IPS-NIHi7 (cell line): ENCODE measurements around the gene SLC41A3.
"Not testable (repeated sequence)": the region's sequence is repeated elsewhere in the genome, so short reads cannot be mapped to it uniquely, and the experiment has no call there.

Experiments used
- DNase-seq: peaks from one replicate; pipeline ENCODE4 v3.0.0; 2012; ENCODE audit warnings: mixed read lengths; ENCODE audit errors: extremely low spot score

The SLC41A3 gene

GRCh38 chr3:126106336-126107202 is 22.6 kb upstream of the SLC41A3 start:
- no peak for DNase-seq

GRCh38 chr3:126105691-126106187 is 21.8 kb upstream of the SLC41A3 start:
- DNase-seq = peak; percentile 4

GRCh38 chr3:126104742-126105605 is 21.1 kb upstream of the SLC41A3 start:
- DNase-seq = peak; percentile 5

- peak; percentile 5 for DNase-seq
These were observed 20.2 kb upstream of the SLC41A3 start for GRCh38 chr3:126104028-126104635.

GRCh38 chr3:126103121-126104027 is 19.4 kb upstream of the SLC41A3 start:
- DNase-seq = peak; percentile 67

DNA sequence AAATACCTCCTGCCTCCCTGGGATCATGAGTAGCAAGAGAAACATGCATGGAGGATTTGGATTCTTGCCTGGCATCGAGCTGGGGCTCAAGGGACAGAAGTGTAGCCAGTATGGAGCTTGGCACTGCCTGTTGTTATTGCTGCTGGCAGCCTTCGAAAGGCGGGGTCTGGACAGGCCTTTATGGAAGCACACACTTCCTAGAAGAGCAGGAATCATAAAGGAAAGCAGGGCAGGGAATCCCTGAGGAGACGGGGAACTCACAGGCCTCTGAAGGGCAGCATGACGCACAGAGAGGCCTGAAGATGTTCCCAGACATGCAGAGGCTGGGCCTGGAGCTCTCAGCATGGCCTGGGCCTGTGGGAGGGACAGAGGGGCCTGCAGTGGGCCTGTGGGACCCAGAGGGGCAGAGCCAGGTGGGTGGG is 18.6 kb upstream of the SLC41A3 start:
- DNase-seq = peak; percentile 4

DNA sequence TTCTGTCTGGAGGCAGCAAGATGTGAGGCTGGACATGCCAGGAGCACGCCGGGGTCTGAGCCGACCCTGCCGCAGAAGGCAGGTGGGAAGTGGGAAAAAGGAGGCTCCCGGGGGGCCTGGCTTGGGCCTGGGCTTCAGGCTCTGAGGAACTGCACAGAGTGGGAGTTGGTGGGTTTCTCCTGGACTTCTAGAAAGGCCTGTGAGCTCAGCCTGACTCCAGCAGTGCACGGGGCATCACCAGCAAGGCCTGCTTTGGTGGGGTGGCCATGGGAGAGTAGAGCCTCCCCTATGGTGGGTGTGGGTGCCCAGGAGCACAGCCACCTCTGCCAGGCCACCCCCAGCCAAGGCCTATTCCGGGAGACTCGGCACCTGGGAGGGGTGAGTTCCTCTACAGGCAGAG is 18.1 kb upstream of the SLC41A3 start:
- DNase-seq = peak; percentile 5

DNA sequence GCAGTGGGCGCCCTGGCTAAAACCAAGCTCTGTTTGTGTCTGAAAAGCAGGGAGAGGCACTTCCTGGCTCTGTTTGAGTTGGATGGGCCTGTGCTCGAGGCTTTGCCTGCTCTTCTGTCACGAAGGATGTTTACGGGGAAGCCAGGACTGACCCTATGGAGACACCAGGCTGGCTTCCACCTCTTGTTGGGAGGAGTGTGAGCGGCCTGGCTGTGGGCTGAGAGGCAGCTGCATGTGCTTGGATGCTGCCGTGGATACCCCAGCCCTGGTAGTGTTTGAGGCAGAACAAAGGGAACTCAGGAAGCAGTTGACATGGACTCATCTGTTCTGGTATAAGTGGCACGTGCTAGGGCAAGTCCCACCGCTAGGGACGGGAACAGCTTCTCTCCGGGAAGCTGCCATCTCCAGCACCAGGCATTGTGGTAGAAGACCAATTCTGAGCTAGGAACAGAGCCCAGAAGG is 17.6 kb upstream of the SLC41A3 start:
- DNase-seq = peak; percentile 8

DNA sequence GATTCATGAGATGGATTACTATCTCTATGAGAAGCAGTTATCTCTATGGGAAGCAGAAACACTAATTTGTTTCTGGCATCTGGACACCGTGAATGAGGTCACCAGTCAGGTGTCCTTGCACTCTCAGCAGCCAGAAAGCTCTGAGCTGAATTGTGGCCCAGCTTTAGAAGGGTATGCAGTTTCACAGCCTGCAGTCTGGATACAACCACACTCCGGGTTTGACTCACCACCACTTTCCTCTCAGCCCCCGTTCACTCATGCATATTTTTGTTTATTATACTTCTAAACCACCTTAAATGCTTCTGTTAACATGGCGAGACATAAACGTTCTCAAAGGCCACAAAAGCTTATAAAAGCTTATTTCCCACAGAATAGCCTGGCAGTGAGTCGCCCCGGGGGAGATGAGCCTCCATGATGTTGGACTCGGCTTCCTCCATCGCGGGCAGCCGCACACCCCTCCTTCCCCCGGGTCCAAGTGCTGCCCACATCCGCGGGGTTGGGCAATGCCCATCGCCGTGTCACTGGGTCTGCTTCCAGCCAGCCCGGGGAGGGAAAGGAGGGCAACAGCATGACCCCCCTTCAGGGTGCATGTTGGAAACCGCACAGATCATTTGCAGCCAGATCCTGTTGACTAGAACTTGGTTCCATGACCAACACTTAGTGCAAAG is 16.8 kb upstream of the SLC41A3 start:
- peak; percentile 7 for DNase-seq

DNA sequence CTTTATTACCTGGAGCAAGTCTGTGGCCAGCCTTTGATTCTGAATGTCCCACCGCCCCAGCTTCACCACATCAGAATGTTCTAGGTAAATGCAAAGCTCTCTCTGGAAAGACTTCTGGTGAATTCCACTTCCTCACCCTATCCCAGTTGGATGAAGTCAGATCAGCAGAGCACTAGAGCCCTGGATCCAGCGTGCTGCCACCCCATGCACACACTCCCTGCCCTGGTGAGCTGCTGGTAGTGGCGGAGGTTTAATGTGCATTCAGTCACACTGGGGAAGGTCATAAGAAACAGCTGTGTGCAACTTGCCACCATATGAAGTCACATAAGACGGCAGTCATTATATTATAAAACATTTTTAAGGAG is 16.3 kb upstream of the SLC41A3 start:
- DNase-seq = no peak

- peak; percentile 6 for DNase-seq
These were observed 14.5 kb upstream of the SLC41A3 start for GRCh38 chr3:126098391-126098858.

DNA sequence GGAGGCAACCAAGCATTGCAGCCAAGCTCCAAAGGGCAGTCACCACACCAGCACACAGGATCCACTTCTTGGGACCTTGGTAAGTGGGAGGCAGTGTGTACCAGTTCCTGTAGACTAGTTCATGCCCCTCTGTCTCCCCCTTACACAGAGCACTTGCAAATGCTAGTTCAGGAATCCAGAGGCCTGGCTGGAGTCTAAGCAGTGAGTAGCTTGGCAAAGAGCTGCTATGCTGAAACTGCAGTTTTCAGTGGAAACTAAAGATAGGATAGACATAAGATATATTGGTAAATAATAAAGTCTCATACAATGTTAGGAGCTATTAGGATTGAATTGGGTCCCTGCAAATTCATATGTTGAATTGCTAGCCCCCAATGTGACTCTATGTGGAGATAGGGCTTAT is 13.9 kb upstream of the SLC41A3 start:
- DNase-seq = no peak

DNA sequence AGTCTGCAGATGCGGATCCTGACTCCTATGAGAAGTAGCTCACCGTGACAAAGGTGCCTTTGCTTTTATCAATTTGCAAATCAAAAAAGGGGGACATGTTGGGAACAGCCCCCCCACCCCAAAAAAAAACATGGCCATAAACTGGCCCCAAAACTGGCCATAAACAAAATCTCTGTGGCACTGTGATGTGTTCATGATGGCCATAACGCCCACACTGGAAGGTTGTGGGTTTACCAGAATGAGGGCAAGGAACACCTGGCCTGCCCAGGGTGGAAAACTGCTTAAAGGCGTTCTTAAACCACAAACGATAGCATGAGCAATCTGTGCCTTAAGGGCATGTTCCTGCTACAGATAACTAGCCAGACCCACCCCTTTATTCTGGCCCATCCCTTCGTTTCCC is 12.3 kb upstream of the SLC41A3 start:
- not testable (repeated sequence) for DNase-seq

- not testable (repeated sequence) for DNase-seq
These were observed 8.2 kb upstream of the SLC41A3 start for GRCh38 chr3:126092128-126092527.

DNA sequence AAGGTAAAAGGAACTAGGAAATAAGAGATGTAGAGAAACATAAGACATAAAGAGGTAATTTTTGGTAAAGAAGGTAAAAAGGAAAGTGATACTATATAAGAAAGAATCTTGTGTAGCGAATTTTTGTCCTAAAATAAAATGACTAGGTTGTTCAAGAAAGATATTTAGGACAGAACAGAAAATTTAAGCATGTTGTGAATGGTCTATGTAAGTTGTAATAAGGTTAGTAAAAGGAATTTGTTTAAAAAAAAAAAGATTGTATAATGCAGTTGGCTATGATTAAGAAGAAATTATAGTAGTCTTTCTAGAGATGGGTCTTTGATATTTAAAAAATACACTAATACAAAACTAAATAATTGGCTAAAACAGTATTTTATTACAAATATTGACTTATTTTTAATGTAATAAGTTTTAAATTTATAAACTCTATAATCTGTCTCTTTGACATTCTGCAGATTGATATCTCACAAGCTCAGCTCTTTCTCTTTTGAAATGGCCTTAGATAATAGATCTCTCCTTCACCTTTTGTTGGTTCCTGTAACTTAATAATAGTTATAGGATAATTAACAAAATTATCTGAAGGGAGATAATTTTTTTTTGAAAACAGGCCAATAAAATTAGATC is 3.7 kb upstream of the SLC41A3 start:
- DNase-seq = no peak

DNA sequence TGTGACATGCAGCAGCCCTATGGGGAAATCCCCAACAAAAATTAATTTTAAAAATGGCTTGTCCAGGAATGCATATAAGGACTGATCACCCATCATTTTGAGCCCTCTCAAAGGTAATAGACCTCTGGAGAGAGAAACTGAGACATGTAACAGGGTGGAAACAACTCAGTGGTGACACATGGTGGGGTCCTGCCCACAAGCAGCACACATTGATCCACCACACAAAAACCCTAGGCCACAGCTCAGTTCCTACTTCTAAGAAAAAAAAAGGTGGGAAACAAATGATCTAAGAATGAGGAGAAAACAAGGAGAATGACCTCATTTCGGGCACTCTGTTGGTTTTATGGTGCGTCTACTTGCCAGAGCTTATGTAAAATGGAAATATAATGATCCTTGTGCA is 1.9 kb upstream of the SLC41A3 start:
- no peak for DNase-seq

DNA sequence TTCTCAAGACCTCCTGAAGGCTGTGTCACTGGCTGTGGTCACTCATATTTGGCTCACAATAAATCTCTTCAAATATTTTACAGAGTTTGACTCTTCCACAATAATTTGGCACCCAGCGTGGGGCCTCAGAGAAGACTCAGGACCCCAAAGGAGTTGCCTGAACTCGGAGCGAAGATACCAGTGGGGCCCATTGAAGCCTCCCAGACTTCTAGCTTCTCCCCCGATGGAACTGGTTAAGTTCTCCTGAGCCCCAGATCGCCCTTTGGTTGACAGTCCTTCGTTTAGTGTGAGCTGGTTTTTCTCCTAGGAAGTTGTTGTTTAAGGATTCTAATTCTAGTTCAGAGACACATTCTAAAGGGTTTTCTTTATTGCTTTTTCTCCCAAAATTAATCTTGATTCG is 1.4 kb upstream of the SLC41A3 start:
- DNase-seq = no peak

GRCh38 chr3:126084768-126085180 is 850 bp upstream of the SLC41A3 start:
- DNase-seq = no peak

DNA sequence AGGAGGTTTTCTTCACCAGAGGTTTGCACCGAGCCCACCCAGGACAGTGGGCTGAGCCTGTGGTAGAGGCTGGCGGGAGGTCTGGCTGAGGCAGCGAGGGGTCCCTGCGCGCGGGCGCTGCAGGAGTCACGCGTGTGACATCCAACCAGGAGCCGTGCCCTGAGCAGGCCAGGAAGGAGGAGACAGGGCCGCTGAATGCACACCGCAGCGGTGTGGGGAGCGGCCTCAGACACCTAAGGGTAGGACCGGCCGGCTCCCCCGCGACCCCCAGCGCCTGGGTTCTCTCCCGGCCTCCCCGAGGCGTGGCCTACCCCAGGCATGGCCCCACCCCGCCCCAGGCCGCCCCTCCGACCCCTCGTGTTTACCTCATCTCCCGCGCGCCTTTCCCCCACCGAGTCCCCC is 412 bp downstream of the SLC41A3 start:
- peak; percentile 80 for DNase-seq

GRCh38 chr3:126083138-126083445 is 832 bp downstream of the SLC41A3 start:
- peak; percentile 13 for DNase-seq
